ENCODE data around the gene HYAL3.

The HYAL3 gene

GRCh38 chr3:50327943-50328691 lies 28.9 kb upstream of the HYAL3 start, which contains the start of gene TUSC2:
TSS of gene TUSC2 (minus strand) at chr3:50328223. CDS start at chr3:50328099, 124 bp downstream.
- DNase-seq: peak; percentile 43

- no peak for DNase-seq
Observed at GRCh38 chr3:50327129-50327528, 27.9 kb upstream of the HYAL3 start.

DNA sequence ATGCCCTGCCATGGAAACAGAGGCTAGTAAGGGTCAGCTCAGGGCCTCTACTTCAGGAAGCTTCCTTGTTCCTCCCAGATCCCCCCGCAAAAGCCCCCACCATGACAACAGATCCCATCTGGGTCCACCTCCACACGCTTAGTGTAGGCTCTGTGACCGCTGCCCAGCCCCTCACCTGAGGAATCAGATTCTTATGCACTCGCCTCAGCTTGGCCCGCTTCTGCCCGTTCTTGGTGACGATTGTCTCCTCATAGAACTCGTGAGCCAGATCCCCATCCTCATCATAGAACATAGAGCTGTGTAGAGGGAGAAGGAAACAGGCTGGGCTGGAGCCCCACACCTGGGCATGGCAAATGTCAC lies 27.0 kb upstream of the HYAL3 start:
- no peak for DNase-seq

DNA sequence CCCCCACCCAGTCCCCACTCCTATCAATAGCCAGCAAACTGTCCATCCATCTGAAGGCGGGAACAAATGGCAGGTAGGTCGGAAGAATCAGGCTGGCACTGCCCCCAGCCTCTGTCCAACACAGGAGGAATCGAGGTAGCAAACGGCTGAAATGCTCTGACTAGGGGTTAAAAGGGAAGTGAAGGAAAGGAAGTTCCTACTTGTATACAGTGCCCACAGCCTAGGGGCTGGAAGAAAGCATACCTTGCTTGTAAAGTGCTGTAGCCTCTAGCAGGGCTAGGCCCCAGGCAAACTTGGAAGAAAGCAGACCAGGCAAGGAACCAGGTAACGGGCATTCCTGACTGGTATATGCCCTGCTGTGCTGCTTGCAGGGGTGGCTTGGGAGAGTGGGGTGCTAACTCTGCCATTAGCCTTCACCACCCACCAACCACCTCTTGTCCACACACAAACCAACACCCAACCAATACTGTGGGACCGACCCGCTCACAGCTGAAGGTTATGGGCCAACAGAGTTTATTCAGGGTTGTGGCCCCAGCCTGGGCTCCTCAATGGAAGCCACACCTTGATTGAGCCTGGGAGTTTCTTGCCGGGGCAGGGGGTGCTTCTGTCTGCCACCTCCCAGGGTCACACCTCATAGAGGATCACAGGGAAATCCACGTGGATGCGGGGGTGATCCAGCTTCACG lies 26.4 kb upstream of the HYAL3 start:
- no peak for DNase-seq

DNA sequence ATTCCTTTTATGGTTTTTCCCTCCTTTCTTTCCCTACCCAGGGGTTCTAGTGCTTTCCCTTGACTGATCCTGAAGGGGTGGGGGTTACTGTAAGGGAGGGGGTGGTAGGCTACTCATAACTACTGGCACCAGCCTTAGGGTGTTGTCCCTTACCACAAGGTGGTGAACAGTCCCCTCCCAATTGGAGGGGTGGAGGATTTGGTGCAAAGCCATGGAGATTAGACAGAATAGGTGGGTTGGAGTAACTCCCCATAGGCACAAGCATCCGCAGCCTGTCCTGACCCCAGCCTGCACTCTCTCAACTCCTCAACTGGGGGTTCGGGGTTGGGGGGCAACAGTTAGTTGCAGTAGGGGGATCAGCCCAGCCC lies 25.9 kb upstream of the HYAL3 start:
- no peak for DNase-seq

- DNase-seq: no peak
Observed at GRCh38 chr3:50324351-50325112, 25.3 kb upstream of the HYAL3 start.

DNA sequence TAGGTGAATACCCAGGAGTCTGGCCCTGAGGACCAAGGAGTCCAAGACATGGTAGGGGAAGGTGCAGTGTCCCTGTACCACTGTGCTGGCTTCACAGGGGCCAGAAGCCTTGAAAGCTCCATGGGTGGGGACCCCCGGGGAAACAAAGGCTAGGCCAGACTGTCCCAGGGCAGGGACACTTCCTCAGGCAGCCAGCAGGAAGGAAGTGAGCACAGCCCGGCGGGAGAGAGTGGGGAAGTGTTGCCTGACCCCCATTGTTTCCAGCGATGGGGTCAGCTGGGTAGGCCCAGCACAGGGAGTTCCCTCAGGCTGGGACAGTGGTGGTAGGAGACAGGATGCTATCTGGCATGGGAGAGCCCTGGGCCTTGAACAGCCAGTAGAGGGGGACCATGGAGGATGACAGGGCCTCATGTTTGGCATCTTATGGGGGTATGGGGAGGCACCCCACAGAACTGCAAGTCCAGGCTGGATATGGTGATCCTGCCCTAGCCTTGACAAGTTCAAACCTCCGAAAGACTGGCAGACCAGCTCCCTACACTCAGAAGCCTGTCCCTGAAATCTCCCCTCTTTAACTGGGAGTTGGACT lies 24.5 kb upstream of the HYAL3 start:
- no peak for DNase-seq

GRCh38 chr3:50323092-50323600 lies 23.9 kb upstream of the HYAL3 start:
- no peak for DNase-seq

DNA sequence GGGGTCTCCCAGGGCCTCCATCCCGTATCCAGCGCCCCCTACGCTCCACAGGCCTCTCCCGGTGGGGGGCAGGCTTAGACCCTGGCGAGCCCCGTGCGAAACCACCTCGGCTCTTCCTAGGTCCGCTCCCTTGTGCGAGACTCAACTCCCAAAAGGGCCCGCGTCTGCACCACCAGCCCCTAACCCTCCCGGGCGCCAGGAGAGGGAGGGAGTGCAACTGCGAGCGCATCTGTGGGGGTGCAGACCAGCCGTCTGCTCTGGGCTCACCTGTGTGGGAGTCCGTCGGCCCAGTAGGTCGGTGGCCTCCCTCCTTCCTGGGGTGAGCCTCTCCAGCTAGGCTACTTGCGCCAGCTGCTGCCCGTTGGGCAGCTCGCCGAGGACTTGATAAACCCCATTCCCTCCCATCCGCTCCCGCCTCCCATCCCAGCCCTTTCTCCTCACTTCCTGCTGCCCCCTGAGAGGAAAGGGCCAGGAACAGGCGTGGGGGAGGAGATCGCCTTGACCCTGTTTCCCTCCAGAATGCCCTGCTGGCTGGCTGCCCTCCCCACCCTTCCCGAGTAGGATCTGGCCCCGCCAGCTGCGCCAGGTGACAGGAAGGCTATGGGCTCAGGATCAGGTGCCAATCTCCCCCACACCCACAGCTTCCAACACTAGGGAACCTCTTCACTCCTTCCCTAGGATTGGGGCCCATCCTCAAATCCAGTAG lies 23.3 kb upstream of the HYAL3 start, which contains the start of gene HYAL2:
Gene HYAL2 (minus strand): TSS at position 360 of the 706 bp plus-strand sequence. CDS start 2,256 bp downstream, outside the sequence.
- peak; percentile 25 for DNase-seq

GRCh38 chr3:50322115-50322385 lies 22.8 kb upstream of the HYAL3 start:
- no peak for DNase-seq

- DNase-seq: peak; percentile 53
Observed at GRCh38 chr3:50321336-50322114, 22.3 kb upstream of the HYAL3 start.

- DNase-seq: no peak
Observed at GRCh38 chr3:50320853-50321335, 21.7 kb upstream of the HYAL3 start.

DNA sequence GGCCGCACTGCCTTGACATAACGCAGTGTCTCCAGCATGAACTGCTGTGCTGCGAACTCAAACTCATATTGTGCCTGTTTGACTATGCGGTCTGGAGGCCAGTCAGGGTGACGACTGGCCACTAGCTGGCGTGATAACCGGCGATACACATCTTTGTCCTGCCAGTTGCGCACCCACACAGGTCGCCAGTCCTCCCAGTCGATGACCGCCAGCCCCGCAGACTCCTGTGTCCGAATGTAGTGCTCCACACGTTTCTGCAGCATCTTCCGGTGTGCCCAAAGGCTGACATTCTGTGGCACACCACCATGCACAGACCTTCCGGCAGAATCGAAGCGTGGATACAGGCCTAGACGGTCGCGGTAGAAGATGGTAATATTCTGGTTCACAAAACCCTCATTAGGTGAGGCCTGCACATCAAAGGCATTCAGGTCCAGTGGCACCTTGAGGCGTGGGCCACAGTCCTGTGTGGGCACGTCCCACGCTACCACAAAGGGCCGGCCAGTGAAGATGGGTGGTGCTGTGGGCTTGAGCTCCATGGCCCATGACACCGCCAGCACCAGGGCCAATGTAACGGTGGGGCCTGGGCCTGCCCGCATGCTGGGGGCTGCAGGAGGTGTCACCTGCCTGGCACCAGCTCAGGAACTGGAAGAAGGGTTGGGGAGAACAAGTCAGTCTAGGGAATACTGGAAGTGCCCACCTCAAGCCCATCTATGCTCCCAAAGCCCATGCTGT lies 20.9 kb upstream of the HYAL3 start:
- no peak for DNase-seq

DNA sequence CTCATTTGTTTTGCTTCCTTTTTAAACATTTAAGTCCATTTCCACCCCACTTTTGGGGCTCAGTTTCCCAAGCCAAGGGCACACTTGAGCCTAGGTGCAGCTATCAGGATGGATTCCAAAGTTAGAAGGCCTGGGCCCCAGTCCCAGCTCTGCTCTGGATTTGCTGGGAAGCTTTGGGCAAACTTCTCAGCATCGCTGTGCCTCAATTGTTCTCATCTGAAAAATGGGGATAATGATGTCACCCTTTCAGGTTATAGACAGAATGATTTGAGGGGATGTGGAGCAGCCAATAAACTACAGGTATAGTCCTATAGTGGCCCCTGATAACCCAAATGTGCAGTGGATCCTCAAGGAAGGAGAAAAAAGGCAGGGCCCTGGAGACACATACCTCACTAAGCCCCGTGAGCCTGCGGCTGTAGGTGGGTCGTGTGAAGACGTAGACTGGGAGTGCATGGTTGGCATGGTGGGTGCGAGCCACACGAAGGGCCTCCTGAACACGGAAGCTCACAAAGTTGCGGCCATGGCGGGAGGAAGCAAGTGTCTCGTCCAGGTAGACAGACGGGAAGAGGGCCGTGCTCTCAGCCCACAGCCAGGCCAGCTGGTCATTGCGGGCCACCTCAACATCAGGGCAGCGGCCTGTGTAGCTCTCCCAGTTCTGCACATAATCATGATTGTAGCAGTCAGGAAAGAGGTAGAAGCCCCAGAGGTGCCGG lies 20.1 kb upstream of the HYAL3 start:
- DNase-seq: no peak

- DNase-seq: no peak
Observed at GRCh38 chr3:50318615-50319014, 19.4 kb upstream of the HYAL3 start.

- DNase-seq: no peak
Observed at GRCh38 chr3:50318163-50318562, 19.0 kb upstream of the HYAL3 start.

DNA sequence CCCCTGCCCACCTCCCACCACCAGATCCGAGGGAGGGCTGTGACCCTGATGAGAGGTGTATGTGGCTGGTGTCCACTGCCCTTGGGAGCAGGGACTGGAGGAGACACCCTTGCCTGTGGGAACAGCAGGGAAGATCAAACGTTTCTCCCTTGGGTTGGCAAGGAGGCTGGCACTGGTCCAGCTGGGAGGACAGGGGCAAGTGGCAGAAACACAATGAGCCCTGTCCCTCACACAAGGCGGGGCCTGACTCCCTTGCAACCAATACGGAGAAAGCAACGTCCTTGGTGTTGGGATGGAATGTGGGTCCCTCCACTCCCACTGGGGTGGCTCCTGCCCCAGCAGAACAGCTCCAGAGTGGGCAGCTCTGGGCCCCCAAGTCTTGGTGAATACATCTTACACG lies 18.1 kb upstream of the HYAL3 start:
- DNase-seq: no peak

DNA sequence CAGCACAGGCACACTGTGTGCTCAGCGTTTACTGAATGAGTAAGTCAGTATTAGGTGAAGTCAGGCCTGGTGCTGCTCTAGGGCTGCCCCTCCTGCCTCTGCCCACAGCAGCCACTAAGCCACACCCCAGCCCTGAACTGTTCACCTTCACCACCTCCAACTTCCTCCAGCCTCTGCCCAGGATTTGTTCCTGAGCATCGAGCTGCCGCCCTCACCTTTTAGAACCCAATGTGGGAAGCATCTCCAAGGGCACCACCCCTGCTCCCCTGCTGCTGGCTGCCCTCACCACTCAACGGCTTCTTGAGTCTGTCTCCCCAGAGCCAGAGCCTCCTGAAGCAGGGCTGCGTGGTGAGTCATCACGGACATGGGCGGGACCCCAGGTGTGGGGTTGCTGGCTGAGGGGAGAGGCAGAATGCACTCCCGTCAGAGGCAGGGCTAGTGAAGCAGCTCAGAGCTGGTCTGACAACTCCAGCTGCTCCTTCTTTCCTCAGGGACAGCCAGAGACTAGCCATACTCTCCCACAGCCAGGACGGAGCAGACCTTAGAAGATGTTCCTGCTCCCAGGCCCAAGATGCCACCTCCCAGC lies 17.5 kb upstream of the HYAL3 start:
- DNase-seq: no peak

DNA sequence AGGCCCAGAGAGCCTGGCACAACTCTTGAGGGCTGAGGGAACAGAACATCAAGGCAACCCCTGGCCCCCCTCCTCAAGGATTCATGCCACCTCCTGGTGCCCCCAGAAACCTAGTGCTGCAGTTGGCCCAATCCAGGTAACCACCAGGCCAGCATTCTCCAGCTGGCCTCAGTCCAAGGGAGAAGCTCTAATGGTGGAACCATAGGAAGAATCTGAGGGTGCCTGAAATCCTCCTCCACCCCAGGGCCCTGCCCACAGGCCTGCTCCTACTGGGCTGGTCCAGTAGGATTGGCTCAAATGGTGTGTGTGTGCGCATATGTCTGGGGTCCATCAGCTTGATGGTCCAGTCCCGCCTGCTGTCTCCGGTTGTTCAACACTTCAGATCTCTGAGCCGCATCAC lies 15.6 kb upstream of the HYAL3 start:
- no peak for DNase-seq

- no peak for DNase-seq
Observed at GRCh38 chr3:50314342-50314741, 15.1 kb upstream of the HYAL3 start.
